Chondrocyte (in vitro differentiated cells): ENCODE data around the gene SLC8A2. TPM values are rescaled to one million over a fixed set of nuclear protein-coding genes. Genes with fewer than 3 reads are reported as not detected.

Experiments used
- DNase-seq: peaks from one replicate; pipeline ENCODE4 v3.0.0; 2021; ENCODE audit warnings: mixed read lengths, low spot score
- H3K27ac Mint-ChIP-seq: one replicate; pipeline ENCODE4 v1.8.0; 2021; ENCODE audit warnings: mild to moderate bottlenecking, moderate library complexity, mixed read lengths; ENCODE audit not compliant: unreplicated experiment
- H3K27me3 Mint-ChIP-seq: 2 replicates; pipeline ENCODE4 v1.8.0; 2021; ENCODE audit warnings: low read depth, mixed read lengths
- H3K36me3 Mint-ChIP-seq: 2 replicates; pipeline ENCODE4 v1.8.0; 2021; ENCODE audit warnings: low read depth, mixed read lengths
- H3K4me1 Mint-ChIP-seq: 2 replicates; pipeline ENCODE4 v1.8.0; 2021; ENCODE audit warnings: low read depth, mild to moderate bottlenecking, mixed read lengths
- H3K4me3 Mint-ChIP-seq: one replicate; pipeline ENCODE4 v1.8.0; 2021; ENCODE audit warnings: mild to moderate bottlenecking, moderate library complexity, mixed read lengths; ENCODE audit not compliant: unreplicated experiment
- H3K9me3 Mint-ChIP-seq: 2 replicates; pipeline ENCODE4 v1.8.0; 2021; ENCODE audit warnings: low read depth, mixed read lengths
- total RNA-seq: library from RNA; stranded (reverse); gene quantifications from 3 replicates; pipeline ENCODE4 v1.2.1, GENCODE V29; 2021
- TF ChIP-seq, protein P1 (sequence below): fragments of 200-600 bp; sonication (generic); IDR thresholded peaks from 2 replicates; pipeline ENCODE4 v1.5.0; 2021; ENCODE audit warnings: antibody characterized with exemption, mild to moderate bottlenecking, moderate library complexity

The SLC8A2 gene
- total RNA-seq, 1 donor from 2014 or later, result 0.42 TPM

GRCh38 chr19:47508721-47509120 lies 37.0 kb upstream of the SLC8A2 start:
- Mint-ChIP-seq H3K36me3 (no peaks in the 10 kb centered on the region), H3K4me3 (no peak overlapping the region), H3K4me1 (peaks cover 45% of the 10 kb centered on the region), H3K27ac (peak overlapping the region; percentile 71), H3K27me3 (no peaks in the 10 kb centered on the region), H3K9me3 (no peaks in the 10 kb centered on the region)
- TF ChIP-seq, protein P1, sequence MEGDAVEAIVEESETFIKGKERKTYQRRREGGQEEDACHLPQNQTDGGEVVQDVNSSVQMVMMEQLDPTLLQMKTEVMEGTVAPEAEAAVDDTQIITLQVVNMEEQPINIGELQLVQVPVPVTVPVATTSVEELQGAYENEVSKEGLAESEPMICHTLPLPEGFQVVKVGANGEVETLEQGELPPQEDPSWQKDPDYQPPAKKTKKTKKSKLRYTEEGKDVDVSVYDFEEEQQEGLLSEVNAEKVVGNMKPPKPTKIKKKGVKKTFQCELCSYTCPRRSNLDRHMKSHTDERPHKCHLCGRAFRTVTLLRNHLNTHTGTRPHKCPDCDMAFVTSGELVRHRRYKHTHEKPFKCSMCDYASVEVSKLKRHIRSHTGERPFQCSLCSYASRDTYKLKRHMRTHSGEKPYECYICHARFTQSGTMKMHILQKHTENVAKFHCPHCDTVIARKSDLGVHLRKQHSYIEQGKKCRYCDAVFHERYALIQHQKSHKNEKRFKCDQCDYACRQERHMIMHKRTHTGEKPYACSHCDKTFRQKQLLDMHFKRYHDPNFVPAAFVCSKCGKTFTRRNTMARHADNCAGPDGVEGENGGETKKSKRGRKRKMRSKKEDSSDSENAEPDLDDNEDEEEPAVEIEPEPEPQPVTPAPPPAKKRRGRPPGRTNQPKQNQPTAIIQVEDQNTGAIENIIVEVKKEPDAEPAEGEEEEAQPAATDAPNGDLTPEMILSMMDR, result no peak
- no peak for DNase-seq

- DNase-seq, result no peak
- Mint-ChIP-seq H3K4me1 (peaks cover 38% of the 10 kb centered on the region), H3K36me3 (peaks cover 4% of the 10 kb centered on the region), H3K27ac (no peak overlapping the region), H3K9me3 (no peaks in the 10 kb centered on the region), H3K27me3 (no peaks in the 10 kb centered on the region), H3K4me3 (no peak overlapping the region)
- TF ChIP-seq, protein P1, result no peak
Observed at GRCh38 chr19:47507924-47508553, 36.3 kb upstream of the SLC8A2 start.

DNA sequence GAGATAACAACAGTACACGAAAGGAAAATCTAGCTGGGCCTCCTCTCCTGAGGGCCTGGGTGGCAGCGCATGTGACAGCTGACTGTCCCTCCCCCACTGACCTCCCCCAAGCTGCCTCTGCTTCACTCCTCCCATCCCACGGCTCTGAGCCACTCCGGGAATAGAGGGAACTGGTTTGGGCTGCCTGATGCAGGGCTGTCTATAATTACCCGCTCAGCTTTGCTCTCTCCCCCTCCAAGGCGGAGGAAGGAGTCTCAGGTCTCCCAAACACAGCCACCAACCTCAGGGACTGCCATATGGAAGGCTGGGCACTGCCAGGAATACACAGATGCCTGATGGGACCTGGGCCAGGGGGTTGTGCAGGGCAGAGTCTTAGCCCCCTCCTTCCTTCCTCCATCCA lies 35.3 kb upstream of the SLC8A2 start:
- no peak for DNase-seq
- Mint-ChIP-seq H3K36me3 (peaks cover 7% of the 10 kb centered on the region), H3K4me1 (peaks cover 28% of the 10 kb centered on the region), H3K4me3 (no peak overlapping the region), H3K27ac (no peak overlapping the region), H3K9me3 (no peaks in the 10 kb centered on the region), H3K27me3 (no peaks in the 10 kb centered on the region)
- TF ChIP-seq, protein P1, result no peak

GRCh38 chr19:47506459-47506858 lies 34.8 kb upstream of the SLC8A2 start:
- Mint-ChIP-seq H3K27me3 (no peaks in the 10 kb centered on the region), H3K27ac (no peak overlapping the region), H3K36me3 (peaks cover 10% of the 10 kb centered on the region), H3K4me1 (peaks cover 22% of the 10 kb centered on the region), H3K4me3 (no peak overlapping the region), H3K9me3 (no peaks in the 10 kb centered on the region)
- no peak for DNase-seq
- TF ChIP-seq, protein P1, result no peak

DNA sequence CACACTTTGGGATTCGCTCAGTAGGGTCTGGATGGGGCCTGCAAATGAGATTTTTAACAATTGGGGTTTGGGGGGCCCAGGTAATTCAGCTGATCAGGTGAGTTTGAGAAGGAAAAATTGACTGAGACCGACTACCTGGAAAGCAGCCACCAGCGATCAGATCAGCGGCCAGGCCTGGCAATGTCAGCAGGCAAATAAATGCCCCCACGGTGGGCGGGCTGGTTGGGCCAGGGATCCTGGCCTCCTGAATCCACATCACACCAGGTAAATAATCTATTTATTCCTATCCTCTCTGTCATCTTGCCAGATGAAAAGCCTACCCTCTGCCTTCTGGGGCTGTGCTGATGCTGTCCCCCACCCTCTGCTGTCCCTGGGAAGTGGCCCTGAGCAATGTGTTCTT lies 33.8 kb upstream of the SLC8A2 start:
- H3K4me1 Mint-ChIP-seq, result peaks cover 15% of the 10 kb centered on the region
- DNase-seq, result no peak
- TF ChIP-seq, protein P1, result no peak
- H3K9me3 Mint-ChIP-seq, result no peaks in the 10 kb centered on the region
- H3K4me3 Mint-ChIP-seq, result no peak overlapping the region
- no peak overlapping the region for H3K27ac Mint-ChIP-seq
- H3K27me3 Mint-ChIP-seq, result no peaks in the 10 kb centered on the region
- peaks cover 11% of the 10 kb centered on the region for H3K36me3 Mint-ChIP-seq
